HCT116 (cell line): Measurements from ENCODE around the gene WFDC6. TPM values are rescaled to one million over a fixed set of nuclear protein-coding genes. Genes with fewer than 3 reads are reported as not detected.

ENCODE experiments used
- ATAC-seq: fragments of 200-7000 bp; cut with Tn5 transposase; 2 replicates; pipeline ENCODE4 v1.9.1; 2020; ENCODE audit warnings: mild to moderate bottlenecking, moderate library complexity
- BruUV-seq: library from RNA; stranded (reverse); fragments of 400-500 nt; replicated peaks from 2 replicates; lab custom pipeline; 2021; lab: Mats Ljungman, UMichigan
- CTCF ChIA-PET: fragments of 300-600 bp; sonication (Branson Sonifier 250); formaldehyde crosslinking; loops from one replicate; lab custom pipeline; 2021; ENCODE audit warnings: antibody characterized with exemption; lab: Charles Lee
- POLR2A ChIA-PET: fragments of 300-600, 350-600 bp; sonication (Branson Sonifier 250); formaldehyde crosslinking; loops from one replicate; lab custom pipeline; 2021; ENCODE audit warnings: antibody characterized with exemption; lab: Charles Lee
- RAD21 ChIA-PET, 2 experiments: fragments of 300-600 bp; sonication (Branson Sonifier 250); formaldehyde crosslinking; loops; one replicate each; lab custom pipeline; 2023; ENCODE audit warnings: low total read pairs in 2 of 2; ENCODE audit not compliant: uncharacterized antibody in 2 of 2, unreplicated experiment in 2 of 2, low non-redundant PET in 1 of 2; lab: Charles Lee
- DNase-seq: peaks from one replicate; pipeline ENCODE4 v3.0.0-alpha.2; 2010; ENCODE audit warnings: low read depth, low spot score
- H2AFZ ChIP-seq: fragments of 200-600 bp; shearing (Covaris generic), sonication (generic); 2 replicates; pipeline ENCODE4 v1.6.1; 2017; ENCODE audit warnings: low read depth, mixed run types, mixed read lengths, antibody characterized with exemption, low read length; ENCODE audit not compliant: poor library complexity, severe bottlenecking
- H3K27ac ChIP-seq: 2 replicates; pipeline ENCODE4 v1.5.1; 2012; ENCODE audit warnings: low read depth, low read length
- H3K27me3 ChIP-seq: fragments of 200-600 bp; sonication (generic); 2 replicates; pipeline ENCODE4 v1.6.1; 2016; ENCODE audit warnings: mixed run types, low read length, mixed read lengths; ENCODE audit not compliant: insufficient read depth
- H3K36me3 ChIP-seq, 2 experiments: fragments of 200-500 bp in 1 of 2; fragments of 200-600 bp in 1 of 2; sonication (Bioruptor generic) in 1 of 2; sonication (generic) in 1 of 2; 2 replicates each; pipeline versions ENCODE4 v1.5.1 to v1.6.1; 2014 to 2016; ENCODE audit warnings: low read length in 2 of 2, inconsistent platforms in 1 of 2, mixed read lengths in 1 of 2, mixed run types in 1 of 2; ENCODE audit not compliant: insufficient read depth in 2 of 2, control insufficient read depth in 1 of 2
- H3K4me1 ChIP-seq, 2 experiments: fragments of 200-600 bp in 1 of 2; sonication (generic) in 1 of 2; 2 replicates each; pipeline versions ENCODE4 v1.5.1 to v1.6.1; 2012 to 2017; ENCODE audit warnings: low read length in 2 of 2, inconsistent platforms in 1 of 2, mild to moderate bottlenecking in 1 of 2, mixed read lengths in 1 of 2, mixed run types in 1 of 2, moderate library complexity in 1 of 2; ENCODE audit not compliant: insufficient read depth in 2 of 2, control insufficient read depth in 1 of 2
- H3K4me2 ChIP-seq: fragments of 200-600 bp; sonication (generic); 2 replicates; pipeline ENCODE4 v1.6.1; 2017; ENCODE audit warnings: mixed run types, low read length, mixed read lengths
- H3K4me3 ChIP-seq, 2 experiments: fragments of 200-600 bp in 1 of 2; sonication (generic) in 1 of 2; replicated peaks in 1 of 2; 2 replicates each; pipeline ENCODE4 v1.5.1; 2011 to 2016; ENCODE audit warnings: low read length in 2 of 2, control low read depth in 1 of 2, low read depth in 1 of 2, mild to moderate bottlenecking in 1 of 2, mixed read lengths in 1 of 2, mixed run types in 1 of 2
- H3K79me2 ChIP-seq: fragments of 200-600 bp; sonication (generic); 2 replicates; pipeline ENCODE4 v1.6.1; 2017; ENCODE audit warnings: mild to moderate bottlenecking, mixed run types, low read length, moderate library complexity, mixed read lengths; ENCODE audit not compliant: insufficient read depth
- H3K9ac ChIP-seq: fragments of 200-600 bp; sonication (generic); 2 replicates; pipeline ENCODE4 v1.6.1; 2016; ENCODE audit warnings: low read length, mixed read lengths
- H3K9me2 ChIP-seq: fragments of 200-600 bp; sonication (generic), shearing (Covaris generic); 2 replicates; pipeline ENCODE4 v1.6.1; 2017; ENCODE audit warnings: mixed run types, mild to moderate bottlenecking, moderate library complexity; ENCODE audit not compliant: insufficient read depth
- H3K9me3 ChIP-seq, 2 experiments: fragments of 200-500 bp in 1 of 2; fragments of 200-600 bp in 1 of 2; sonication (Bioruptor generic) in 1 of 2; sonication (generic) in 1 of 2; 2 replicates each; pipeline ENCODE4 v1.6.1; 2014 to 2017; ENCODE audit warnings: low read length in 2 of 2, mixed read lengths in 2 of 2, inconsistent platforms in 1 of 2, low read depth in 1 of 2, mild to moderate bottlenecking in 1 of 2, mixed run types in 1 of 2, moderate library complexity in 1 of 2; ENCODE audit not compliant: control insufficient read depth in 1 of 2, insufficient read depth in 1 of 2
- H4K20me1 ChIP-seq: fragments of 200-600 bp; sonication (generic), shearing (Covaris generic); 2 replicates; pipeline ENCODE4 v1.6.1; 2017; ENCODE audit warnings: mixed run types, mild to moderate bottlenecking, moderate library complexity; ENCODE audit not compliant: insufficient read depth
- CEBPB ChIP-seq: IDR thresholded peaks from 2 replicates; pipeline ENCODE4 v1.6.1; 2012; ENCODE audit warnings: low read depth
- CTCF ChIP-seq, 3 experiments: fragments of 200-600 bp in 1 of 3; sonication (generic) in 1 of 3; IDR thresholded peaks in 2 of 3; conservative IDR thresholded peaks in 1 of 3; 2 replicates each; pipeline ENCODE4 v1.5.1; 2012 to 2017; ENCODE audit warnings: low read depth in 2 of 3, low read length in 2 of 3, antibody characterized with exemption in 1 of 3, borderline replicate concordance in 1 of 3, control low read depth in 1 of 3, mild to moderate bottlenecking in 1 of 3, mixed read lengths in 1 of 3, mixed run types in 1 of 3, moderate library complexity in 1 of 3; ENCODE audit not compliant: insufficient read depth in 1 of 3
- MAX ChIP-seq: IDR thresholded peaks from 2 replicates; pipeline ENCODE4 v1.6.1; 2012
- RAD21 ChIP-seq: IDR thresholded peaks from 2 replicates; pipeline ENCODE4 v1.6.1; 2012; ENCODE audit warnings: low read depth, mild to moderate bottlenecking
- ZFX ChIP-seq: fragments of 450-650 bp; IDR thresholded peaks from 2 replicates; pipeline ENCODE4 v1.6.1; 2017
- intact Hi-C: fragments of 100-400 bp; cut with micrococcal nuclease; formaldehyde crosslinking; loops from 2 replicates; pipeline ENCODE4 v1.10.0; 2022
- total RNA-seq: library from RNA; stranded (reverse); gene quantifications from one replicate; pipeline ENCODE4 v1.2.1, GENCODE V29; 2021; ENCODE audit not compliant: unreplicated experiment

The WFDC6 gene
- total RNA-seq, 1 experiment from 2014 or later, result not detected

DNA sequence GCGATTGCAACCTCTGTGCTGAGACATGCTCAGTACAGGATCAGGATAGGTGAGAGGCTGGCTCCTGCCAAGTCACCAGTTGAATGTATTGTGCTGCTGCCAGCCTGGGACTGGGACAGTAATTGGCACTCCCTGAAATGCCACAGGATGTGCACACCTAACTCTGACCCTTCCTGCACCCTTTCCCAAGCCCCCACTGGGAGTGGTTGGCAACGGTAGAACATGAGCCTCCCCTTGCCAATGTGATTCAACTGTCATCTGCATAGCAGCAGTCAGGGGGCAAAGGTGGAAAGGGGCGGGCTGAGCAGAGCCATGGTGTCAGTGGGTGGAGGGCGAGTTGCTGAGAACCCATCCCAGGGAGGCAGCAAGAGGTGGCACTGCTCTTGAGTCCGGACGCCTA lies 39.3 kb downstream of the WFDC6 start:
- Histone ChIP-seq H3K9me2 (no peaks in the 10 kb centered on the region), H4K20me1 (no peaks in the 10 kb centered on the region), H3K9me3 (no peaks in the 10 kb centered on the region), H3K27me3 (peaks cover 19% of the 10 kb centered on the region; the same call in 1 of the 2 replicates), H3K36me3 (no peaks in the 10 kb centered on the region), H3K9ac (no peak overlapping the region), H3K27ac (no peak overlapping the region), H3K79me2 (no peaks in the 10 kb centered on the region), H3K4me1 (no peaks in the 10 kb centered on the region), H3K4me3 (no peak overlapping the region), H2AFZ (no peak overlapping the region), H3K4me2 (no peak overlapping the region)
- POLR2A ChIA-PET, result no interaction called here
- intact Hi-C loops, result no loop called here
- TF ChIP-seq ZFX, result no peak
- DNase-seq, result no peak
- RAD21 ChIA-PET, result no interaction called here
- CTCF ChIA-PET, result no interaction called here
- BruUV-seq, result no TSS peak
- no peak for ATAC-seq

DNA sequence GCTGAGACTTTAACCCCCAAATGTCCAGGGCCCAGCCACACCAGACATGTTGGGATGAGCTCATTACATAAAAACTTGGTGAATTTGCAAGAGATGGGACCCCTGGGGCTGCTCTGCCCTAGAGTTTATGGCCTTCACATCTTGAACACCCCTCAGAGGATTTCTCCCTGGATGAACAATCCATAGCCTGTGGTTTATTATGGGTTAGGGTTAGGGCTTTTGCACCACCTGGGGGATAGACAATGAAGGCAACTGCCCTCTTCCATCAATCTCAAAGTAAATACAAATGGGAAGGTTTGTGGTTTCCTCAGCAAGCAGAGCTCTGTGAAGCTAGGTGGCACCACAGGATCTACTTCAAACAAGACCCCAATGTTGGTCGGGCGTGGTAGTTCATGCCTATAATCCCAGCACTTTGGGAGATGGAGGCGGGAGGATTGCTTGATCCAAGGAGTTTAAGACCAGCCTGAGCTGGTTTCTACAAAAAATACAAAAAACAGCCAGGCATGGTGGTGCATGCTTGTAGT lies 41.2 kb downstream of the WFDC6 start:
- Histone ChIP-seq H3K9me3 (no peaks in the 10 kb centered on the region), H3K79me2 (no peaks in the 10 kb centered on the region), H3K9ac (no peak overlapping the region), H3K4me1 (no peaks in the 10 kb centered on the region), H3K4me2 (no peak overlapping the region), H3K4me3 (no peak overlapping the region), H4K20me1 (no peaks in the 10 kb centered on the region), H3K27me3 (peaks cover 19% of the 10 kb centered on the region; the same call in 1 of the 2 replicates), H3K9me2 (no peaks in the 10 kb centered on the region), H3K36me3 (no peaks in the 10 kb centered on the region), H2AFZ (no peak overlapping the region), H3K27ac (no peak overlapping the region)
- intact Hi-C loops, result no loop called here
- TF ChIP-seq MAX, result no peak
- TF ChIP-seq CEBPB, result no peak
- 0 out of 6 replicates have a peak, but pooled peaks of 1 of the 3 experiments have one; percentile 11 for TF ChIP-seq CTCF (IDR thresholded peaks at IDR 0.05 in 2 of 3, conservative IDR thresholded peaks at IDR 0.05 in 1 of 3; ENCODE audit: borderline replicate concordance in 1 of 3, insufficient read depth in 1 of 3, low read depth in 2 of 3, low read length in 2 of 3)
- TF ChIP-seq RAD21, result peak; percentile 26; the same call in 1 of the 2 replicates
- ATAC-seq (no peak), DNase-seq (no peak)
- RAD21 ChIA-PET, result no interaction called here
- CTCF ChIA-PET, result interaction anchor here (1.3 kb wide), 1 partner anchor 273 kb away, joined by 4 read pairs; no protein-coding TSS in a partner anchor
- no TSS peak for BruUV-seq
- POLR2A ChIA-PET, result no interaction called here
